Thoracic aorta (tissue), 2 donors: ENCODE results near the gene ADGRE2. TPM values are rescaled to one million over a fixed set of nuclear protein-coding genes. Genes with fewer than 3 reads are reported as not detected.

Source experiments
- ATAC-seq: fragments of 150-250 bp; one replicate; pipeline ENCODE4 v1.8.0; 2017; ENCODE audit warnings: low read depth; ENCODE audit not compliant: insufficient number of reproducible peaks, low FRiP score
- DNase-seq: peaks from one replicate; pipeline ENCODE4 v3.0.0-alpha.2; 2020; ENCODE audit warnings: low spot score
- H3K27ac ChIP-seq, 2 donors: fragments of 200-600 bp; sonication (generic); 1 replicate in 1 of 2; 2 replicates in 1 of 2; pipeline ENCODE4 v1.5.1; 2016; ENCODE audit warnings: mild to moderate bottlenecking in 2 of 2, moderate library complexity in 2 of 2
- H3K27me3 ChIP-seq: fragments of 200-600 bp; sonication (generic); replicated peaks from 2 replicates; pipeline ENCODE4 v1.6.0; 2016; ENCODE audit warnings: mild to moderate bottlenecking; ENCODE audit not compliant: insufficient read depth
- H3K36me3 ChIP-seq: fragments of 200-600 bp; sonication (generic); one replicate; pipeline ENCODE4 v1.5.1; 2016
- H3K4me1 ChIP-seq, 2 donors: fragments of 200-600 bp; sonication (generic); 1 replicate in 1 of 2; 2 replicates in 1 of 2; pipeline versions ENCODE4 v1.5.1 to v1.6.0; 2016; ENCODE audit warnings: low read depth in 2 of 2, mild to moderate bottlenecking in 1 of 2; ENCODE audit not compliant: control insufficient read depth in 1 of 2
- H3K4me3 ChIP-seq: fragments of 200-600 bp; sonication (generic); 2 replicates; pipeline ENCODE4 v1.5.1; 2016; ENCODE audit warnings: mild to moderate bottlenecking
- H3K9me3 ChIP-seq: fragments of 200-600 bp; sonication (generic); 2 replicates; pipeline ENCODE4 v1.5.1; 2016
- total RNA-seq, 2 donors: library from RNA; depleted of rRNA; stranded (reverse); fragments of >200 nt; gene quantifications; one replicate each; pipeline versions ENCODE4 v1.1.0 to v1.2.3, GENCODE V29; 2016
- TF ChIP-seq, protein P1 (sequence below): fragments of 200-600 bp; sonication (generic); IDR thresholded peaks from one replicate; pipeline ENCODE4 v1.5.1; 2019; ENCODE audit warnings: antibody characterized with exemption

ADGRE2 gene
- total RNA-seq, 2 donors from 2014 or later: 8.3 to 9.9 TPM

- no peak for DNase-seq
- TF ChIP-seq, protein P1, sequence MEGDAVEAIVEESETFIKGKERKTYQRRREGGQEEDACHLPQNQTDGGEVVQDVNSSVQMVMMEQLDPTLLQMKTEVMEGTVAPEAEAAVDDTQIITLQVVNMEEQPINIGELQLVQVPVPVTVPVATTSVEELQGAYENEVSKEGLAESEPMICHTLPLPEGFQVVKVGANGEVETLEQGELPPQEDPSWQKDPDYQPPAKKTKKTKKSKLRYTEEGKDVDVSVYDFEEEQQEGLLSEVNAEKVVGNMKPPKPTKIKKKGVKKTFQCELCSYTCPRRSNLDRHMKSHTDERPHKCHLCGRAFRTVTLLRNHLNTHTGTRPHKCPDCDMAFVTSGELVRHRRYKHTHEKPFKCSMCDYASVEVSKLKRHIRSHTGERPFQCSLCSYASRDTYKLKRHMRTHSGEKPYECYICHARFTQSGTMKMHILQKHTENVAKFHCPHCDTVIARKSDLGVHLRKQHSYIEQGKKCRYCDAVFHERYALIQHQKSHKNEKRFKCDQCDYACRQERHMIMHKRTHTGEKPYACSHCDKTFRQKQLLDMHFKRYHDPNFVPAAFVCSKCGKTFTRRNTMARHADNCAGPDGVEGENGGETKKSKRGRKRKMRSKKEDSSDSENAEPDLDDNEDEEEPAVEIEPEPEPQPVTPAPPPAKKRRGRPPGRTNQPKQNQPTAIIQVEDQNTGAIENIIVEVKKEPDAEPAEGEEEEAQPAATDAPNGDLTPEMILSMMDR: no peak
Observed at GRCh38 chr19:14814982-14815652, 36.8 kb upstream of the ADGRE2 start.

GRCh38 chr19:14809272-14810057 is 31.1 kb upstream of the ADGRE2 start:
- TF ChIP-seq, protein P1: no peak
- Histone ChIP-seq H3K27me3 (no peaks in the 10 kb centered on the region), H3K4me1 (no peaks in the 10 kb centered on the region), H3K36me3 (no peaks in the 10 kb centered on the region), H3K27ac (no peak overlapping the region), H3K9me3 (no peaks in the 10 kb centered on the region), H3K4me3 (no peak overlapping the region)
- ATAC-seq (no peak), DNase-seq (no peak)

More at GRCh38 chr19:14814982-14815652, 36.8 kb upstream of the ADGRE2 start:
- Histone ChIP-seq H3K4me1 (no peaks in the 10 kb centered on the region), H3K36me3 (no peaks in the 10 kb centered on the region), H3K9me3 (no peaks in the 10 kb centered on the region), H3K27ac (no peak overlapping the region), H3K4me3 (no peak overlapping the region), H3K27me3 (no peaks in the 10 kb centered on the region)
- ATAC-seq: no peak

DNA sequence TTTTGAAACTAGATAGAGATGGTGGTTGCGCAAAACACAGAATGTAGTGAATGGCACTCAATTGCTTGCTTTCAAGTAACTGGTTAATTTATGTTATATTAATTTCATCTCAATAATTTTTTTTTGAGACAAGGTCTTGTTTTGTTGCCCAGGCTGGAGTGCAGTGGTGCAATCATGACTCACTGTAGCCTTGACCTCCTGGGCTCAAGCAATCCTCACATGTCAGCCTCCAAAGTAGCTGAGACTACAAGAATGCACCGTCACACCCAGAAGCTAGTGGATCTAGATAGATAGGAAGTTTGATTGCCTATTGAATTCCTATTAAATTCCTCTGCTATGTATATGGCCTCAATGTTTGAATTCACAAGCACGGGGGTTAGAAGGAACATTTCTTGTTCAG is 26.4 kb upstream of the ADGRE2 start:
- no peak for ATAC-seq
- no peaks in the 10 kb centered on the region for H3K4me1 ChIP-seq
- no peak overlapping the region for H3K27ac ChIP-seq
- TF ChIP-seq, protein P1: no peak
- H3K4me3 ChIP-seq: no peak overlapping the region
- DNase-seq: no peak
- no peaks in the 10 kb centered on the region for H3K9me3 ChIP-seq
- H3K36me3 ChIP-seq: no peaks in the 10 kb centered on the region
- no peaks in the 10 kb centered on the region for H3K27me3 ChIP-seq

DNA sequence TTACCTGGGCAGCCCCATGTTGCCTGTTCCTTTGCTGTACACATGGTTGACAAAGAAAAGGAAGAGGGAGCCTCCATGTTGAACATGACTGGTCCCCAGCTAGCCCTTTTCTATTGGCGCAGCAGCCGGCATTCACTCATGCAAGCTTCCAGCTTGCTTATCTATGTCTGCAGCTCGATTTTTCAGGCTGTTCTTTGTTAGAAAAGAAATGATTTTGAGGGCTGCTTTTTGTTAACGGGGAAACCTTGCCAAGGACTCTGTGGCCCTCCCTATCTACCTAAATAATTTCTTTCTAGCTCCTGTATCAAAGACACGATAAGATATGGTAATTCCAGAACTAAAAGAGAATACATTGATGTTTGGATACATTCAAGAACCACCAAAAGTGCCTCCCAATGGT is 20.4 kb upstream of the ADGRE2 start:
- no peaks in the 10 kb centered on the region for H3K36me3 ChIP-seq
- H3K27me3 ChIP-seq: no peaks in the 10 kb centered on the region
- ATAC-seq: no peak
- H3K27ac ChIP-seq: no peak overlapping the region
- DNase-seq: no peak
- TF ChIP-seq, protein P1: no peak
- no peaks in the 10 kb centered on the region for H3K4me1 ChIP-seq
- H3K9me3 ChIP-seq: no peaks in the 10 kb centered on the region
- no peak overlapping the region for H3K4me3 ChIP-seq

DNA sequence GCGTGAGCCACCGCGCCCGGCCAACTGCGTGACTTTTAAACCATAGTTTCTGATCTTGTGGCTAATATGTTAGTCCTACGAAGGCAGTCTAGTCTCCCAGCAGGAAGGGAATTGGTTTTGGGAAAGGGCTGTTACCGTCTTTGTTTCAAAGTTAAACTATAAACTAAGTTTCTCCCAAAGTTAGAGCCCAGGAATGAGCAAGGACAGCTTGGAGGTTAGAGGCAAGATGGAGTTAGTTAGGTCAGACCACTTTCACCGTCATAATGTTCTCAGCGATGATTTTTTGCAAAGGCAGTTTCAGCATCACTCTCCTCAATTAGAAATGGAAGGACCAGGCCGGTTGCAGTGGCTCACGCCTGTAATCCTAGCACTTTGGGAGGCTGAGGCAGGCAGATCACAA is 17.7 kb upstream of the ADGRE2 start:
- no peak for DNase-seq
- ATAC-seq: no peak
- Histone ChIP-seq H3K9me3 (no peaks in the 10 kb centered on the region), H3K4me1 (no peaks in the 10 kb centered on the region), H3K27ac (no peak overlapping the region), H3K36me3 (no peaks in the 10 kb centered on the region), H3K27me3 (no peaks in the 10 kb centered on the region), H3K4me3 (no peak overlapping the region)
- TF ChIP-seq, protein P1: no peak
